ENCODE data around the gene AGPAT3.

The AGPAT3 gene

DNA sequence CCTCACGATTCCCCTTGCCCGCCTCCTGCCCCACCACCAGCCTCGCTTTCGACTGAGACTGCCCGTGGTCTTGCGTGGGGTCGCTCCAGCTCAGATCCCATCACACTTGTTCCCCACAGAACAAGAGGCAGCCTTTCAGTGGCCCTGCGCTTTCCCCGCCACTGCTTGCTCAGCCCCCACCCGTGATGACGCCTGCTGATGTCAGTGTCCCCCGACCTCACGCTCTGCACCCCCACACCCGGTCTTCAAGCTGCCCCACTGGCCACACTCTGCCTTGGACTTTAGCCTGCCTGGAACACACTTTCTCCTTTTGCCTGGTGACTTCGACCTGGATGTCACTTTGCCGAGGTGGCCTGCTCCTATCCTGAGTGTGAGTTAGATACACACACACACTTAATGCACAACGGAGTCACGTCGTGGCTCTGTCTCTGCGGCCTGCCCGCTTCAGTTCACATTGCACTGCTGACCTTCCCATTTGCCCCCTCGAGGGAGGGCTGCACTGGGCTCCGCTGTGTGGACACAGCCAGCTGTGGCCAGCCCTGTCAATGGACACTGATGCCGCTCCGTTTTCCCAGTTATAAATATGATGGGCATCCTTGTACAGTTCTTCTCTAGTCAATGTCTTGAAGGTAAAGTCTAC lies 13.0 kb downstream of the AGPAT3 start:
- DNase-seq = no peak
- H3K4me3 Mint-ChIP-seq = no peak overlapping the region
- H3K27ac Mint-ChIP-seq = no peak overlapping the region
- peaks cover 37% of the 10 kb centered on the region for H3K36me3 Mint-ChIP-seq
- H3K4me1 Mint-ChIP-seq = peaks cover 46% of the 10 kb centered on the region
- CTCF ChIA-PET = no interaction called here
- H3K9me3 Mint-ChIP-seq = no peaks in the 10 kb centered on the region
- no peaks in the 10 kb centered on the region for H3K27me3 Mint-ChIP-seq

DNA sequence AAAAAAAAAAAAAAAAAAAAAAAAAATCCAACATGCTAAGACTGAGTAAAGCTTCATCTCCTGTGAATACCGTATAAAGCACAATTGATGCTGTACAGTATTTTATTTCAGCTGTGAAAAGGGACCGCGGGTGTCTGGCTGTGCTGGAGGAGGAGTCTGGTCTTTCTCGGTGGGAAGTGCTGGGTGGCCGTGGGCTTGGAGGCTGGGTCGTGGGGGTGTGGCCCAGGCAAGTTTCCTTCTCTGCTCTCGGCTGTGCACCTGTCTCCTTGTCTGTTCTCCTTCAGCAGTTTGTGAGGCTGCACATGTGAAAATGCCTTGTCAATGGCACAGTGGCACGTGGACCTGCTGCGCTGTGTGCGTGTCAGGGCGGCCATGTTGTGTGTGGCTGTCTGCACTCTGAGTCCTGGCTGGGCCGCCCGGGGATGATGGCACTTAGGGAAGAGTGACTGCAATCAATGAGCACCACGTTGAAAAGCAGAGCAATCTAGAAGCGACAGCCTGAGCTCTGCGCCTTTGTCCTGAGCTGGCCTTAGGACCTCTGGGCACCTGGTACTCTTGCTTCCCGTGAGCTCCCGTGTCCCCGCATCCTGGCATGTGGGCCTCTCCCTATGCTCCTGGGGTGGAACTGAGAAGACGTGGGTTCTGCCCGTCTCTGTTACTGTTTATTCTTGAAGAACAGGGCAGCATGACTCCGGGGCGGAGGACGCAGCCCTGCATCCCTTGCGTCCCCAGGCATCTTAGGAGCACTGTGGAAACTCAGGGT lies 14.5 kb downstream of the AGPAT3 start:
- Mint-ChIP-seq H3K27ac (no peak overlapping the region), H3K4me3 (no peak overlapping the region), H3K36me3 (peaks cover 31% of the 10 kb centered on the region), H3K4me1 (peaks cover 54% of the 10 kb centered on the region), H3K9me3 (no peaks in the 10 kb centered on the region), H3K27me3 (no peaks in the 10 kb centered on the region)
- CTCF ChIA-PET = interaction anchor here (0.7 to 1.2 kb wide), 2 partner anchors 46 to 53 kb away, joined by 3 read pairs; no protein-coding TSS in a partner anchor
- no peak for DNase-seq

DNA sequence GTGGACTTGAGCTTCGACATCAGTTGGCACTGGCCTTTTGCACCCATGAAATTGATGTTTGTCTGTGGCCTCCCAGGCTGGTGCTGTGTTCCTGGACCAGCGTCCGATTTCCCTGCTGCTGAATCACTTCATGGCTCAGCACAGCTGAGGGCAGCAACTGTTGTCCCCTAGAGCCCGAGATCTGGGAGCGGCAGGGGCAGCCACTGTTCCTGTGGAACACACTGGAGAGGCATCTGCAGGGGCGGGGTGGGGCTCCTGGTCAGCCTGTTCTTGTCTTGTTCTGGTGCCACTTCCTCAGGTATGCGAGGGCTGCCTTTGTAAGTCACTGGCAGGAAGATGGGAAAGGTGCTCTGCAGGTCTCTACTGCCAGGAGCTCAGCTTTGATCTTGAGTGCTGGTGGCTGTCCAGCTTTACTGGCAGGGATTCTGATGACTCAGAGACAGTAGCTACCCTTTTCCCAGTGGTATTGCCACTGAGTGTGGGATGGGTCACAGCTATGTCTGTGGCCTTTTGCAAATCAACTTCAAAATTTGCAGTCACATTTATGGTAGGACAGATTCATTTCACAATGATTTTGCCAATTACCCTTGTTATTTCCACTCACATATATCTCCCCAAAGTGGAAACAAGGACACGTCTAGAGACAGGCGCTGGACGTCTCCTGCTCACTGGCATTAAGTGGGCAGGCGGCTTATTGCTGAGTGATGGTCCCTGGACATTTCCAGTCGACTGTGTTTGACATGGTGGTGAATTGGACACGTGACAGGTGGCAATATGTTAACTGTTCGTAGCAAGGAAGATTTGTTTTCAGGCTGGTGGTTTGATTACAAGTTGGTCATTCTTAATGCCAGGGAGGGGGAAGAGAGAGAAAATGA lies 15.3 kb downstream of the AGPAT3 start:
- Mint-ChIP-seq H3K4me3 (no peak overlapping the region), H3K27ac (no peak overlapping the region), H3K27me3 (no peaks in the 10 kb centered on the region), H3K9me3 (no peaks in the 10 kb centered on the region), H3K4me1 (peaks cover 57% of the 10 kb centered on the region), H3K36me3 (peaks cover 26% of the 10 kb centered on the region)
- no peak for DNase-seq
- CTCF ChIA-PET = interaction anchor here (1.2 kb wide), 1 partner anchor 45 kb away, joined by 3 read pairs; no protein-coding TSS in a partner anchor

DNA sequence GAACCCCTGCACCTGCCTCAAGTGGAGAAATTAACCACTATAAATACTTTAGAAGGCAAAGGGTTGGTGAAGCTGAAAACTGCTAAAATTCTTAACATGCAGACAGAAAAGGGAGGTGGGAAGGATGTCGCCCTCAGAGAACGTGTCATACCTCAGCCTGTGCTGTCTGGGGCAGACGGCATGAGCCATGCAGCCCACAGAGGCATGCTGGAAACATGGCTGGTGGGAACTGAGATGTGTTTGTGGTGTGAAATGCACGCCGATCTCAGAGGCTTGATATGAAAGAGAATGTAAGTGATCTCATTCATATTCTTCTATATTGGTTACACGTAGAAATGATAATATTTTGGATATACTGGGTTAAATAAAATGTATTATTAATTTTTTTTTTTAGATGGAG lies 16.3 kb downstream of the AGPAT3 start:
- no peaks in the 10 kb centered on the region for H3K27me3 Mint-ChIP-seq
- no peak overlapping the region for H3K27ac Mint-ChIP-seq
- no peaks in the 10 kb centered on the region for H3K9me3 Mint-ChIP-seq
- CTCF ChIA-PET = no interaction called here
- H3K4me1 Mint-ChIP-seq = peaks cover 56% of the 10 kb centered on the region
- H3K4me3 Mint-ChIP-seq = no peak overlapping the region
- peaks cover 28% of the 10 kb centered on the region for H3K36me3 Mint-ChIP-seq
- DNase-seq = no peak

GRCh38 chr21:43881935-43882334 lies 16.9 kb downstream of the AGPAT3 start:
- no peaks in the 10 kb centered on the region for H3K9me3 Mint-ChIP-seq

DNA sequence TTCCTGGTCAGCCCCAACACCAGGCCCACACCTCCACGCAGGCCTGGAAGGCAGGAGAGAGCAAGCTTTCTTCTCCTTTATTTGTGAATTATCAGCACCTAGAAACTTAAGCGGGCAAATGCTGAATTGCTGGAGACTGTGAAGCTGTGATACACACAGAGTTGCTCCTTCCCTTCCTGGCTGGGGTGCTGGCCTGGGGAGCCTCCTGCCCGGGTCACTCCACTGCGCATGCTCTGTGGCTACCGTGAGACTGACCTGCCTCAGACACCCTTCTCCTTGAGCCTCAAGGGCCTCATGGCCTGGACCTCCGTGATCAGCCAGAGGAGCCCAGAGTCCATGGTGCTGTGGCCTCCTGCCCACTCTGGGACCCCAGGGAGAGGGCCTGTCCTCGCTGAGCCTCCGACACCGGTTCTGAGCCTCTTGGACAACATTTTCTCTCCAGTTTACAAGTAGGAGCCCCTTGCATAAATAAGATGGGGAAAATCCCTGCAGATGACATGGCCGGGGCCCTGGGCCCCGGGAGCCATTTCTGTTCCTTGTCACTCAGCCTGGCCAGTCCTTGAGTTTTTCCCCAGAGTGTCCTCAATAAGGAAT lies 18.0 kb downstream of the AGPAT3 start:
- CTCF ChIA-PET = no interaction called here
- Mint-ChIP-seq H3K9me3 (no peaks in the 10 kb centered on the region), H3K4me3 (no peak overlapping the region), H3K27ac (peak overlapping the region; percentile 81), H3K36me3 (peaks cover 29% of the 10 kb centered on the region), H3K4me1 (peaks cover 59% of the 10 kb centered on the region), H3K27me3 (no peaks in the 10 kb centered on the region)
- no peak for DNase-seq

More at GRCh38 chr21:43881935-43882334, 16.9 kb downstream of the AGPAT3 start:
- no peak for DNase-seq
- Mint-ChIP-seq H3K4me1 (peaks cover 59% of the 10 kb centered on the region), H3K4me3 (no peak overlapping the region), H3K27me3 (no peaks in the 10 kb centered on the region), H3K27ac (no peak overlapping the region), H3K36me3 (peaks cover 31% of the 10 kb centered on the region)
- CTCF ChIA-PET = no interaction called here

DNA sequence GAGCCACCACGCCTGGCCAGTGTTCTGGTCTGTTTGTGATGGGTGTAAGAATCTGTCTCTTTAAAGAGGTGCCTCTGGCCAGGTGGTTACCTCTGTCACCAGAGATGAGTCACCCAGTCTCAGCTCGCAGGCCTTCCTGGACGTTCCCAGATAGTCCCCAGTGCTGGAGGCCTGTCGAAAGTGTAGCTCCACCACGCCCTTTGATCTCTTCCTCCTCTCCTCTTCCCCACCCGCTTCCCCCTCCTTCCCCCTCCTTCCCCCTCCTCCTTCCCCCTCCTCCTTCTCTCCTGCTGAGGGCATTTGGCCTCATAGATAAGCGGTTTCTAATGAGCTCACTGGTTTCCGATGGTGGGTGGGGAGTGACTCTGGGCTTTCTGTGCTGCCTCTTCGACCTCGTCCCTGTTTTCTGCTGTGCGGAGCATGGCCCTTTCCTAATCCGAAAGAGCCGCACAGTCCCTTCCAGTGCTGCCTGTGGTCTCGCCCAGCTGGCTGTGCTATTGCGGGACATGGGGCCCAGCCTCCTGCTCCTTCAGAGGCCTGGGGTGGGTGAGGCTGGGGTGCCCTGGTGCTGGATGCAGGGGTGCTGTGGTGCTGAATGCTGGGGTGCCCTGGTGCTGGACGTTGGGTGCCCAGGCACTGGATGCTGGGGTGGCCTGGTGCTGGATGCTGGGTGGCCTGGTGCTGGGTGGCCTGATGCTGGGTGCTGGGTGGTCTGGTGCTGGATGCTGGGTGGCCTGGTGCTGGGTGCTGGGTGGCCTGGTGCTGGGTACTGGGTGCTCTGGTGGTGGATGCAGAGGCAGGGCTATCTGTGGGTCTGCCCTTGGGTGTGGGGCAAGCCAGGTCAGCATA lies 19.2 kb downstream of the AGPAT3 start:
- peaks cover 26% of the 10 kb centered on the region for H3K36me3 Mint-ChIP-seq
- H3K9me3 Mint-ChIP-seq = no peaks in the 10 kb centered on the region
- DNase-seq = peak; percentile 35
- peak overlapping the region; percentile 74 for H3K27ac Mint-ChIP-seq
- peak overlapping the region; percentile 10 for H3K4me3 Mint-ChIP-seq
- CTCF ChIA-PET = interaction anchor here (1.1 kb wide), 1 partner anchor 54 kb away, joined by 4 read pairs; no protein-coding TSS in a partner anchor
- peaks cover 61% of the 10 kb centered on the region for H3K4me1 Mint-ChIP-seq
- H3K27me3 Mint-ChIP-seq = no peaks in the 10 kb centered on the region

DNA sequence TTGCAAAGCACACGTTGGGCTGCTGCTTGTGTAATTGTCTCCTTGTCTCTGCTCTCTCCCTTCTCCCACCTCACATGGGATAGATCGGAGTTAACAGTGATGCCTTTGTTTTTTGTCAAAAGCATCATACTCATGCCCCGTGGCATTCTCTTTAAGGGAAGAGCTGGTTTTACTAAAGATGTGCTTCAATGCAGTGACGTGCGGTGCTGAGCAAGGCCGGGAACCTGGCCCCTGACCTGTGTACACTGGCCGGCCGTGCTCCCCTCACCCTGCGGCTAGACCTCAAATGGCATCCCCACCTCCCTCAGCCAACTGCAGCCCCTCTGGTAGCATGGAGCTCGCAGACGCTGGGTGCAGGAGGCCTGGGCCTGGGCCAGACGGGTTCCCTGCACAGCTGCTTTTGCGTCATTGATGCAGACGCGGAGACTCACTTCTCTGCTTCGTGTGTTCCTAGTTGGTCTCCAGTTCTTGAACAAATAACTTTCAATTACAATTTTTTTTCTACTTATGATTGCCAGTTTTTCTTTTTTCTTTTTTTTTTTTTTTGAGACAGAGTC lies 19.9 kb downstream of the AGPAT3 start:
- DNase-seq = no peak
- CTCF ChIA-PET = interaction anchor here (1.0 to 1.1 kb wide), 2 partner anchors 20 to 53 kb away, joined by 3 to 4 read pairs; no protein-coding TSS in a partner anchor
- peaks cover 61% of the 10 kb centered on the region for H3K4me1 Mint-ChIP-seq
- peak overlapping the region; percentile 74 for H3K27ac Mint-ChIP-seq
- H3K36me3 Mint-ChIP-seq = peaks cover 25% of the 10 kb centered on the region
- H3K4me3 Mint-ChIP-seq = no peak overlapping the region
- H3K9me3 Mint-ChIP-seq = no peaks in the 10 kb centered on the region
- H3K27me3 Mint-ChIP-seq = no peaks in the 10 kb centered on the region

DNA sequence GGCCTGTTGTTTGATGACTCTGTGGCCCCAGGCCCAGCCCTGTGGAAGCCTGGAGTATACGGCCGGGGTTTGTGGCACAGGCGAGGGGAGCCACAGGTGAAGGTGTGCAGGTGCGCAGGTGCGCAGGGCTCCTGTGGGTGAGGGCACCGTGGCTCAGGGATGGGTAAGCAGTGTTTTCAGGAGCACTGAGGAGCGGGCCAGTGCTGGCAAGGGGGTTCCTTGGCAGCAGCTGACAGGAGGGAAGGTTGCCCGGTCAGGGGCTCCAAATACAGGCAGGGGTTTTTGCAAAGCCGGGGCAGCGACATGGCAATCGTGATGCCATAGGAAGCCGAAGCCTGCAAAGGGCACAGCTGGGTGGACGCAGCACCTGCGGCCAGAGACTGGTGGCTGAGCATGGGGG lies 20.7 kb downstream of the AGPAT3 start:
- no peak for DNase-seq
- Mint-ChIP-seq H3K27ac (no peak overlapping the region), H3K9me3 (no peaks in the 10 kb centered on the region), H3K4me1 (peaks cover 56% of the 10 kb centered on the region), H3K36me3 (peaks cover 20% of the 10 kb centered on the region), H3K27me3 (no peaks in the 10 kb centered on the region), H3K4me3 (no peak overlapping the region)
- CTCF ChIA-PET = interaction anchor here (1.0 kb wide), 1 partner anchor 19 kb away, joined by 3 read pairs; no protein-coding TSS in a partner anchor

GRCh38 chr21:43886565-43886964 lies 21.5 kb downstream of the AGPAT3 start:
- Mint-ChIP-seq H3K4me1 (peaks cover 49% of the 10 kb centered on the region), H3K27me3 (no peaks in the 10 kb centered on the region), H3K36me3 (peaks cover 20% of the 10 kb centered on the region), H3K9me3 (no peaks in the 10 kb centered on the region), H3K4me3 (no peak overlapping the region), H3K27ac (no peak overlapping the region)
- CTCF ChIA-PET = interaction anchor here (1.1 kb wide), 1 partner anchor 33 kb away, joined by 4 read pairs; no protein-coding TSS in a partner anchor
- no peak for DNase-seq

GRCh38 chr21:43889069-43889468 lies 24.0 kb downstream of the AGPAT3 start:
- H3K27ac Mint-ChIP-seq = no peak overlapping the region
- no peak overlapping the region for H3K4me3 Mint-ChIP-seq
- CTCF ChIA-PET = no interaction called here
- DNase-seq = no peak
- peaks cover 35% of the 10 kb centered on the region for H3K36me3 Mint-ChIP-seq
- no peaks in the 10 kb centered on the region for H3K27me3 Mint-ChIP-seq
- H3K9me3 Mint-ChIP-seq = no peaks in the 10 kb centered on the region
- peaks cover 51% of the 10 kb centered on the region for H3K4me1 Mint-ChIP-seq

- no peak overlapping the region for H3K4me3 Mint-ChIP-seq
- no peaks in the 10 kb centered on the region for H3K27me3 Mint-ChIP-seq
- no peak for DNase-seq
- peaks cover 49% of the 10 kb centered on the region for H3K4me1 Mint-ChIP-seq
- H3K36me3 Mint-ChIP-seq = peaks cover 35% of the 10 kb centered on the region
- no peaks in the 10 kb centered on the region for H3K9me3 Mint-ChIP-seq
- no peak overlapping the region for H3K27ac Mint-ChIP-seq
- CTCF ChIA-PET = no interaction called here
Measured at GRCh38 chr21:43890042-43890441, 25.0 kb downstream of the AGPAT3 start.

DNA sequence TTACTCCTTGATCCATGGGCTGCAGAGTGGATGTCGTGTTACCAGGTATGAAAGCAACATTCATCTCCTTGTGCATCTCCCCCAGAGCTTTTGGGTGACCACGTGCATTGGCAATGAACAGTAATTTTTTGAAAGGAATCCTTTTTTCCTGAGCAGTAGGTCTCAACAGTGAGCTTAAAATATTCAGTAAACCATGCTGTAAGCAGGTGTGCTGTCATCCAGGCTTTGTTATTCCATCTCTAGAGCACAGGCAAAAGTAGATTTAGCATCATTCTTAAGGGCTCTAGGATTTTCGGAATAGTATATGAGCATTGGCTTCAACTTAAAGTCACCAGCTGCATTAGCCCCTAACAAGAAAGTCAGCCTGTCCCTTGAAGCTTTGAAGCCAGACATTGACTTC lies 27.3 kb downstream of the AGPAT3 start:
- H3K4me1 Mint-ChIP-seq = peaks cover 44% of the 10 kb centered on the region
- H3K9me3 Mint-ChIP-seq = no peaks in the 10 kb centered on the region
- no peak overlapping the region for H3K4me3 Mint-ChIP-seq
- CTCF ChIA-PET = interaction anchor here (1.2 to 2.3 kb wide), 4 partner anchors 44 to 103 kb away, joined by 3 to 7 read pairs (median 4); partner anchors contain the start of gene RRP1
- H3K36me3 Mint-ChIP-seq = peaks cover 28% of the 10 kb centered on the region
- no peak for DNase-seq
- H3K27me3 Mint-ChIP-seq = no peaks in the 10 kb centered on the region
- H3K27ac Mint-ChIP-seq = peak overlapping the region; percentile 85

All from activated naive CD4-positive, alpha-beta T cell treated with anti-CD3 and anti-CD28 coated beads, Interleukin-2, amount 10 ng/mL, durations not matched to agents 7 days and 5 days (primary cell).